ENCODE measurements around the gene WDR17.

WDR17 gene

GRCh38 chr4:176052744-176053143 lies 12.9 kb upstream of the WDR17 start:
- TF ChIP-seq ZFX (IDR thresholded peaks at IDR 0.05) = no peak
- no peak for TF ChIP-seq CTCF (conservative IDR thresholded peaks at IDR 0.05)

GRCh38 chr4:176053785-176054184 lies 11.9 kb upstream of the WDR17 start:
- TF ChIP-seq CTCF (conservative IDR thresholded peaks at IDR 0.05) = no peak
- TF ChIP-seq ZFX (IDR thresholded peaks at IDR 0.05) = no peak
- no peak overlapping the region for H3K27ac ChIP-seq

More at GRCh38 chr4:176052744-176053143, 12.9 kb upstream of the WDR17 start:
- no peak overlapping the region for H3K27ac ChIP-seq

GRCh38 chr4:176054942-176055341 lies 10.7 kb upstream of the WDR17 start:
- TF ChIP-seq CTCF (conservative IDR thresholded peaks at IDR 0.05) (peak; percentile 19), ZFX (IDR thresholded peaks at IDR 0.05) (no peak)
- H3K27ac ChIP-seq = no peak overlapping the region

GRCh38 chr4:176063718-176064117 lies 1.9 kb upstream of the WDR17 start:
- H3K27ac ChIP-seq = no peak overlapping the region
- TF ChIP-seq CTCF (conservative IDR thresholded peaks at IDR 0.05) = no peak
- no peak for TF ChIP-seq ZFX (IDR thresholded peaks at IDR 0.05)

GRCh38 chr4:176064539-176064938 lies 1.1 kb upstream of the WDR17 start:
- no peak overlapping the region for H3K27ac ChIP-seq

GRCh38 chr4:176066757-176067156 lies 1.1 kb downstream of the WDR17 start:
- H3K27ac ChIP-seq = no peak overlapping the region
- TF ChIP-seq ZFX (IDR thresholded peaks at IDR 0.05) (no peak), CTCF (conservative IDR thresholded peaks at IDR 0.05) (no peak)

More at GRCh38 chr4:176064539-176064938, 1.1 kb upstream of the WDR17 start:
- TF ChIP-seq CTCF (conservative IDR thresholded peaks at IDR 0.05) = no peak
- TF ChIP-seq ZFX (IDR thresholded peaks at IDR 0.05) = no peak

GRCh38 chr4:176077561-176077960 lies 11.9 kb downstream of the WDR17 start:
- TF ChIP-seq ZFX (IDR thresholded peaks at IDR 0.05) (no peak), CTCF (conservative IDR thresholded peaks at IDR 0.05) (no peak)
- no peak overlapping the region for H3K27ac ChIP-seq

Data from C4-2B (cell line).